ENCODE results near the gene CDCP1. TPM values are rescaled to one million over a fixed set of nuclear protein-coding genes. Genes with fewer than 3 reads are reported as not detected.

The CDCP1 gene
- total RNA-seq, 6 experiments from 2014 or later: 0.31 to 2.7 (median 0.83) TPM

- no peak overlapping the region for H3K27ac ChIP-seq
- 66% methylated on average over 3 of the region's 3 CpGs for WGBS (ENCODE audit: insufficient coverage, low coverage, low lambda C conversion rate, missing lambda C conversion rate)
- H3K4me3 ChIP-seq: no peak overlapping the region
Observed at GRCh38 chr3:45057557-45057956, 88.6 kb downstream of the CDCP1 start.

DNA sequence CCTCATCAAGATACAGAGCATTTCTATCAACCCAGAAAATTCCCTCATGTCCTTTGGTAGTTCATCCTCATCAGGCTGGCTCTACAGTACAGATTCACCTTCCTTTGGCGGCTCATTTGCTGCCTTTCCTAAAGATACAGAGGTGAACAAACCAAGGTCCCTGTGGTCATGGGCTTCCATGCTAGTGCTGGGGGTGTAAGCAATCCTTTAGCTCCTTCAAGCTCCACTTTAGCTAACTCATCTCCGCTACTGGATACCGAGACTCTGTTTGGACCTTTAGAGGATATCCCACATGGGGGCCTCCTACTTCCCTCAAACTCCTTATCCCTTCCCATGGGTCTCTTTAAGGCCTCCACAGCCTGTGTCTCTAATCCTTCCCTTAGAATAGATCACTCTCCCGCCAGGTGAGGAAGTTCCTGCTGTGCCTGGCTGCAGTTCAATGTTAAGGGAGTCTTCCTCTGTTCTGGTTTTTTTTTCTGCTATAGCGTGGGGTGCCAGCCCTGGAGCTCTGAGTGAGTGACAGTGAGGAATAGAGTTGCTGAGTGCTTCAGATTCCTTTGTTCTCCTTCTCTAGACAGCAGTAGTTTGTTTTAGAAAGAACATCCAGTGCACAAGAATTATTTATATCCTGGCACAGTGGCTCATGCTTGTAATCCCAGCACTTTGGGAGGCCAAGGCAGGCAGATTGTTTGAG is 89.4 kb downstream of the CDCP1 start:
- WGBS (ENCODE audit: insufficient coverage, low coverage, low lambda C conversion rate, missing lambda C conversion rate): 74% methylated on average over 5 of the region's 5 CpGs
- no peak for TF ChIP-seq POLR2A (IDR thresholded peaks at IDR 0.05)
- TF ChIP-seq CTCF (IDR thresholded peaks at IDR 0.05): no peak
- Histone ChIP-seq H3K4me3 (no peak overlapping the region), H3K27me3 (no peaks in the 10 kb centered on the region), H3K36me3 (no peaks in the 10 kb centered on the region), H3K4me1 (no peaks in the 10 kb centered on the region), H3K9me3 (no peaks in the 10 kb centered on the region), H3K27ac (no peak overlapping the region)
- intact Hi-C loops (cut with DNase I): no loop called here
- ATAC-seq (no peak), DNase-seq (no peak)

More at GRCh38 chr3:45057557-45057956, 88.6 kb downstream of the CDCP1 start:
- TF ChIP-seq CTCF (IDR thresholded peaks at IDR 0.05) (no peak), POLR2A (IDR thresholded peaks at IDR 0.05) (no peak)
- H3K9me3 ChIP-seq: no peaks in the 10 kb centered on the region
- DNase-seq (no peak), ATAC-seq (no peak)
- H3K4me1 ChIP-seq: no peaks in the 10 kb centered on the region
- no peaks in the 10 kb centered on the region for H3K27me3 ChIP-seq
- no peaks in the 10 kb centered on the region for H3K36me3 ChIP-seq
- intact Hi-C loops (cut with DNase I): no loop called here

- no peaks in the 10 kb centered on the region for H3K4me1 ChIP-seq
- H3K27me3 ChIP-seq: no peaks in the 10 kb centered on the region
- H3K4me3 ChIP-seq: no peak overlapping the region
- ATAC-seq (peak in 2 of 4 donors; percentile 28 to 43), DNase-seq (no peak)
- WGBS (ENCODE audit: insufficient coverage, low coverage, low lambda C conversion rate, missing lambda C conversion rate): 44% methylated on average over 7 of the region's 7 CpGs
- intact Hi-C loops (cut with DNase I): no loop called here
- TF ChIP-seq POLR2A (IDR thresholded peaks at IDR 0.05) (no peak), CTCF (IDR thresholded peaks at IDR 0.05) (no peak)
- no peak overlapping the region for H3K27ac ChIP-seq
- H3K36me3 ChIP-seq: no peaks in the 10 kb centered on the region
- no peaks in the 10 kb centered on the region for H3K9me3 ChIP-seq
Observed at GRCh38 chr3:45055411-45056143, 90.6 kb downstream of the CDCP1 start.

DNA sequence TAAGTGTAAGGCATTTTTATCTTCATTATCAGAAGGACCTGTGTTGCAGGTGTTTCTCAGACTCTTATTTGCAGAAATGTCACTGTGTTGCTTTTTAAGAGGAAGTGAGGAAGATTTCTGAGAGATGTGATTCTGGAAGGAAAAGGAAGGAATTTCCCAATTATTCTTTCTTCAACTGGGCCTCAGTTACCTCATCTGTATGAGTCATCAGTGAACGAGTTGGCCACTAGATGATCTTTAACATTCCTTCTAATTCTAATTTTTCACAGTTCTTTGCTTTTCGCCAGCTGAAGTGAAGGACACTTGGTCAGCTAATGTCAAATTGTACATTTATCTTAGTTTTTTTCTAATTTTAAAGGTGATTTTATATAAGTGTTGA is 91.2 kb downstream of the CDCP1 start:
- TF ChIP-seq CTCF (IDR thresholded peaks at IDR 0.05) (no peak), POLR2A (IDR thresholded peaks at IDR 0.05) (no peak)
- Histone ChIP-seq H3K27me3 (no peaks in the 10 kb centered on the region), H3K4me1 (no peaks in the 10 kb centered on the region), H3K4me3 (no peak overlapping the region), H3K9me3 (no peaks in the 10 kb centered on the region), H3K27ac (no peak overlapping the region), H3K36me3 (no peaks in the 10 kb centered on the region)
- ATAC-seq: peak in 1 of 4 donors; percentile 43
- WGBS (ENCODE audit: insufficient coverage, low coverage, low lambda C conversion rate, missing lambda C conversion rate): 44% methylated on average over 2 of the region's 2 CpGs
- no peak for DNase-seq
- intact Hi-C loops (cut with DNase I): no loop called here

Data from right lobe of liver (tissue), 6 donors.